Keratinocyte (primary cell): ENCODE results near the gene BEND5. TPM values are rescaled to one million over a fixed set of nuclear protein-coding genes. Genes with fewer than 3 reads are reported as not detected.

Experiments used
- DNase-seq: peaks from one replicate; pipeline ENCODE4 v3.0.0-alpha.2; 2011; ENCODE audit warnings: low read depth, missing footprints, low spot score
- FAIRE-seq: peaks from 2 replicates; lab custom pipeline; 2011; peaks lifted over from hg19 to GRCh38; lab: Jason Lieb, UNC
- H2AFZ ChIP-seq: 2 replicates; pipeline ENCODE4 v1.6.0; 2012; ENCODE audit warnings: low read length, control low read depth, inconsistent platforms; ENCODE audit not compliant: control insufficient read depth
- H3K27ac ChIP-seq: 2 replicates; pipeline ENCODE4 v1.5.1; 2011; ENCODE audit warnings: low read length; ENCODE audit not compliant: control insufficient read depth, insufficient read depth
- H3K27me3 ChIP-seq: 3 replicates; pipeline ENCODE4 v1.6.0; 2011; ENCODE audit warnings: low read length; ENCODE audit not compliant: control insufficient read depth, insufficient read depth; ENCODE audit errors: extremely low read depth
- H3K36me3 ChIP-seq, 2 experiments: 2 replicates in 1 of 2; 3 replicates in 1 of 2; pipeline ENCODE4 v1.5.1; 2011; ENCODE audit warnings: low read length in 2 of 2, mild to moderate bottlenecking in 1 of 2; ENCODE audit not compliant: control insufficient read depth in 2 of 2, insufficient read depth in 2 of 2; ENCODE audit errors: extremely low read depth in 1 of 2
- H3K4me1 ChIP-seq: 3 replicates; pipeline ENCODE4 v1.5.1; 2011; ENCODE audit warnings: low read length; ENCODE audit not compliant: control insufficient read depth, insufficient read depth; ENCODE audit errors: extremely low read depth
- H3K4me2 ChIP-seq: 3 replicates; pipeline ENCODE4 v1.6.0; 2011; ENCODE audit warnings: low read depth, low read length; ENCODE audit not compliant: control insufficient read depth, insufficient read depth; ENCODE audit errors: extremely low read depth
- H3K4me3 ChIP-seq, 3 experiments: fragments of 200-600 bp in 1 of 3; sonication (generic) in 1 of 3; 2 replicates in 2 of 3; 3 replicates in 1 of 3; pipeline ENCODE4 v1.5.1; 2011 to 2016; ENCODE audit warnings: low read length in 3 of 3, mild to moderate bottlenecking in 3 of 3, control low read depth in 2 of 3, inconsistent platforms in 1 of 3, low read depth in 1 of 3, mixed read lengths in 1 of 3, mixed run types in 1 of 3, moderate library complexity in 1 of 3; ENCODE audit not compliant: control insufficient read depth in 2 of 3, insufficient read depth in 2 of 3; ENCODE audit errors: extremely low read depth in 1 of 3
- H3K79me2 ChIP-seq: 2 replicates; pipeline ENCODE4 v1.6.0; 2012; ENCODE audit warnings: low read length; ENCODE audit not compliant: control insufficient read depth, insufficient read depth
- H3K9ac ChIP-seq: 3 replicates; pipeline ENCODE4 v1.6.0; 2011; ENCODE audit warnings: low read length; ENCODE audit not compliant: control insufficient read depth, insufficient read depth; ENCODE audit errors: extremely low read depth
- H3K9me1 ChIP-seq: 3 replicates; pipeline ENCODE4 v1.6.0; 2011; ENCODE audit warnings: low read length; ENCODE audit not compliant: control insufficient read depth, insufficient read depth; ENCODE audit errors: extremely low read depth
- H3K9me3 ChIP-seq: 2 replicates; pipeline ENCODE4 v1.5.1; 2012; ENCODE audit warnings: low read depth, low read length; ENCODE audit not compliant: control insufficient read depth
- H4K20me1 ChIP-seq: 3 replicates; pipeline ENCODE4 v1.6.0; 2011; ENCODE audit warnings: low read length; ENCODE audit not compliant: control insufficient read depth, insufficient read depth; ENCODE audit errors: extremely low read depth
- EZH2 ChIP-seq: IDR thresholded peaks from one replicate; pipeline ENCODE4 v1.6.1; 2012; ENCODE audit warnings: inconsistent platforms, mild to moderate bottlenecking, low read length, moderate library complexity
- dilution Hi-C: fragments of 300-500 bp; cut with MboI; formaldehyde crosslinking; loops from one replicate; pipeline ENCODE4 v1.7.0; 2020; ENCODE audit warnings: low sequenced_read_pairs; ENCODE audit not compliant: extremely low pct_ligation_motif_present
- polyA plus RNA-seq, 5 experiments: library from polyadenylated mRNA; depleted of rRNA in 3 of 5; stranded (reverse) in 3 of 5; stranded (forward) in 1 of 5; unstranded in 1 of 5; fragments of >200 nt; gene quantifications; 1 replicate in 1 of 5; 2 replicates in 3 of 5; 3 replicates in 1 of 5; pipeline versions ENCODE4 v1.2.1 to v1.2.3, GENCODE V29; 2011 to 2012; ENCODE audit warnings: missing spikeins in 2 of 5, low read depth in 1 of 5, low replicate concordance in 1 of 5
- TF ChIP-seq, protein P1 (sequence below), 3 experiments: IDR thresholded peaks in 1 of 3; conservative IDR thresholded peaks in 1 of 3; optimal IDR thresholded peaks in 1 of 3; 2 replicates in 2 of 3; 3 replicates in 1 of 3; pipeline versions ENCODE3 to v1.5.1; 2011; ENCODE audit warnings: low read length in 3 of 3, mild to moderate bottlenecking in 3 of 3, moderate library complexity in 2 of 3, control low read depth in 1 of 3, inconsistent platforms in 1 of 3; ENCODE audit not compliant: insufficient read depth in 2 of 3; ENCODE audit errors: extremely low read depth in 1 of 3

The BEND5 gene
- polyA plus RNA-seq, 1 donor (not counting 4 experiments of a cell fraction or from before 2014, with no cell fraction given), result not detected

GRCh38 chr1:48728584-48728983 is 48.1 kb downstream of the BEND5 start:
- no peaks in the 10 kb centered on the region for H3K9me1 ChIP-seq
- H3K9ac ChIP-seq, result no peak overlapping the region
- DNase-seq (no peak), FAIRE-seq (no peak)
- TF ChIP-seq EZH2, result no peak
- TF ChIP-seq, protein P1, sequence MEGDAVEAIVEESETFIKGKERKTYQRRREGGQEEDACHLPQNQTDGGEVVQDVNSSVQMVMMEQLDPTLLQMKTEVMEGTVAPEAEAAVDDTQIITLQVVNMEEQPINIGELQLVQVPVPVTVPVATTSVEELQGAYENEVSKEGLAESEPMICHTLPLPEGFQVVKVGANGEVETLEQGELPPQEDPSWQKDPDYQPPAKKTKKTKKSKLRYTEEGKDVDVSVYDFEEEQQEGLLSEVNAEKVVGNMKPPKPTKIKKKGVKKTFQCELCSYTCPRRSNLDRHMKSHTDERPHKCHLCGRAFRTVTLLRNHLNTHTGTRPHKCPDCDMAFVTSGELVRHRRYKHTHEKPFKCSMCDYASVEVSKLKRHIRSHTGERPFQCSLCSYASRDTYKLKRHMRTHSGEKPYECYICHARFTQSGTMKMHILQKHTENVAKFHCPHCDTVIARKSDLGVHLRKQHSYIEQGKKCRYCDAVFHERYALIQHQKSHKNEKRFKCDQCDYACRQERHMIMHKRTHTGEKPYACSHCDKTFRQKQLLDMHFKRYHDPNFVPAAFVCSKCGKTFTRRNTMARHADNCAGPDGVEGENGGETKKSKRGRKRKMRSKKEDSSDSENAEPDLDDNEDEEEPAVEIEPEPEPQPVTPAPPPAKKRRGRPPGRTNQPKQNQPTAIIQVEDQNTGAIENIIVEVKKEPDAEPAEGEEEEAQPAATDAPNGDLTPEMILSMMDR (optimal IDR thresholded peaks at IDR 0.05 in 1 of 3, IDR thresholded peaks at IDR 0.05 in 1 of 3, conservative IDR thresholded peaks at IDR 0.05 in 1 of 3; ENCODE audit: extremely low read depth in 1 of 3, insufficient read depth in 2 of 3, low read length in 3 of 3), result no peak
- H3K79me2 ChIP-seq, result no peaks in the 10 kb centered on the region
- no peak overlapping the region for H3K4me2 ChIP-seq
- no peak overlapping the region for H3K4me3 ChIP-seq
- H4K20me1 ChIP-seq, result no peaks in the 10 kb centered on the region
- no peaks in the 10 kb centered on the region for H3K27me3 ChIP-seq
- no peaks in the 10 kb centered on the region for H3K36me3 ChIP-seq
- H3K9me3 ChIP-seq, result no peaks in the 10 kb centered on the region
- dilution Hi-C loops, result no loop called here
- H2AFZ ChIP-seq, result no peak overlapping the region
- no peaks in the 10 kb centered on the region for H3K4me1 ChIP-seq
- H3K27ac ChIP-seq, result no peak overlapping the region

DNA sequence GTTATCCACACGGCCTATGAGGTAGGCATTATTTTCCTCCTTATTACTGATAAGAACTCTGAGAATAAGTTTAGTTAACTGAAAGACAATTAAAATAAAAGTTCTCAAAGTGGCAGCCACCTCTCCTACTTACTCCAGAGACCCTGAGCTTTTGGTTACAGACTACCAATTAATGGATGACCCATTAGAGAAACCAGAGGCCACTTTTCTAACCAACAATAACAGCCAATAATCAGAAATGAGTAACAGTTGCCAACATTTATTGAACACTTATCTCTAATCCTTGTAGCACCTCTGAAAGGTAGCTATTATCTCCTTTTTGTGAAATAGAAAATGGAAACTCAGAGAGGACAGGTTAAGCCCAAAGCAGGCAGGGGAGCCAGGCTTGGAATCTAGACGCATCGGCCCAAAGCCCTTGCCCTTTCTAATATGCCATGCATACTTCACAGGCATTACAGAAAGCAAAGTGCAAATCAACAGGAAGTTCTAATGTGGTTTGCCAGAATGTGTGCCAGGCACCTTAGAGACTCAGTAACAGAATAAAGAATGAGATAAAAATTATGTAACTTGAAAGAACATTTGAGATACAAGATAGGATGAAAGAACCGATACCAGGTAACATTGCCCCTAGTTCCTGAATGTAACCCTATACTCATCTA is 50.0 kb downstream of the BEND5 start:
- H3K4me2 ChIP-seq, result no peak overlapping the region
- no peak overlapping the region for H2AFZ ChIP-seq
- FAIRE-seq (no peak), DNase-seq (no peak)
- H3K9me1 ChIP-seq, result no peaks in the 10 kb centered on the region
- no peaks in the 10 kb centered on the region for H3K36me3 ChIP-seq
- H3K27me3 ChIP-seq, result no peaks in the 10 kb centered on the region
- no peak overlapping the region for H3K9ac ChIP-seq
- H3K4me1 ChIP-seq, result no peaks in the 10 kb centered on the region
- no peak for TF ChIP-seq EZH2
- TF ChIP-seq, protein P1 (optimal IDR thresholded peaks at IDR 0.05 in 1 of 3, IDR thresholded peaks at IDR 0.05 in 1 of 3, conservative IDR thresholded peaks at IDR 0.05 in 1 of 3; ENCODE audit: extremely low read depth in 1 of 3, insufficient read depth in 2 of 3, low read length in 3 of 3), result no peak
- no peak overlapping the region for H3K4me3 ChIP-seq
- H4K20me1 ChIP-seq, result no peaks in the 10 kb centered on the region
- dilution Hi-C loops, result no loop called here
- H3K9me3 ChIP-seq, result no peaks in the 10 kb centered on the region
- H3K27ac ChIP-seq, result no peak overlapping the region
- H3K79me2 ChIP-seq, result no peaks in the 10 kb centered on the region
